Neuronal stem cell (in vitro differentiated cells): ENCODE results near the gene EPHA1.

Source experiments
- DNase-seq: peaks from one replicate; pipeline ENCODE4 v3.0.0-alpha.2; 2013; ENCODE audit warnings: low spot score
- H2AFZ ChIP-seq: one replicate; pipeline ENCODE4 v1.6.1; 2013; ENCODE audit warnings: mild to moderate bottlenecking, low read length, inconsistent platforms
- H2AK5ac ChIP-seq: 2 replicates; pipeline ENCODE4 v1.6.1; 2013; ENCODE audit warnings: low read depth, mild to moderate bottlenecking, inconsistent platforms, low read length, moderate library complexity, mixed read lengths
- H2BK120ac ChIP-seq: 2 replicates; pipeline ENCODE4 v1.6.1; 2013; ENCODE audit warnings: low read depth, mild to moderate bottlenecking, inconsistent platforms, low read length, moderate library complexity, mixed read lengths
- H2BK12ac ChIP-seq: one replicate; pipeline ENCODE4 v1.6.1; 2013; ENCODE audit warnings: low read length, inconsistent platforms
- H2BK15ac ChIP-seq: 2 replicates; pipeline ENCODE4 v1.6.1; 2013; ENCODE audit warnings: mild to moderate bottlenecking, low read length, inconsistent platforms, mixed read lengths
- H2BK5ac ChIP-seq: one replicate; pipeline ENCODE4 v1.6.1; 2013; ENCODE audit warnings: inconsistent platforms, mild to moderate bottlenecking, low read length, moderate library complexity
- H3K14ac ChIP-seq: one replicate; pipeline ENCODE4 v1.6.1; 2013; ENCODE audit warnings: low read length, inconsistent platforms
- H3K18ac ChIP-seq: 2 replicates; pipeline ENCODE4 v1.6.1; 2013; ENCODE audit warnings: low read length, inconsistent platforms
- H3K23ac ChIP-seq: 2 replicates; pipeline ENCODE4 v1.6.1; 2013; ENCODE audit warnings: low read depth, mild to moderate bottlenecking, mixed read lengths, low read length, inconsistent platforms; ENCODE audit not compliant: poor library complexity
- H3K27ac ChIP-seq: replicated peaks from 3 replicates; pipeline ENCODE4 v1.5.1; 2013; ENCODE audit warnings: low read length, inconsistent platforms
- H3K27me3 ChIP-seq, 3 experiments: 2 replicates each; pipeline ENCODE4 v1.6.1; 2013; ENCODE audit warnings: low read length in 3 of 3, mild to moderate bottlenecking in 2 of 3, inconsistent platforms in 1 of 3, low read depth in 1 of 3, mixed read lengths in 1 of 3, moderate library complexity in 1 of 3; ENCODE audit not compliant: control insufficient read depth in 3 of 3, insufficient read depth in 3 of 3
- H3K36me3 ChIP-seq, 2 donors: replicated peaks in 1 of 2; 2 replicates each; pipeline ENCODE4 v1.6.1; 2013; ENCODE audit warnings: low read length in 2 of 2; ENCODE audit not compliant: control insufficient read depth in 2 of 2, insufficient read depth in 2 of 2
- H3K4ac ChIP-seq: 2 replicates; pipeline ENCODE4 v1.6.1; 2013; ENCODE audit warnings: inconsistent platforms, mild to moderate bottlenecking, low read length, moderate library complexity
- H3K4me1 ChIP-seq, 2 donors: 1 replicate in 1 of 2; 2 replicates in 1 of 2; pipeline ENCODE4 v1.6.1; 2013; ENCODE audit warnings: low read length in 2 of 2, low read depth in 1 of 2; ENCODE audit not compliant: control insufficient read depth in 2 of 2, insufficient read depth in 1 of 2
- H3K4me2 ChIP-seq: one replicate; pipeline ENCODE4 v1.6.1; 2013; ENCODE audit warnings: mild to moderate bottlenecking, low read length, inconsistent platforms; ENCODE audit not compliant: insufficient read depth, poor library complexity, severe bottlenecking
- H3K4me3 ChIP-seq, 2 donors: 2 replicates each; pipeline ENCODE4 v1.5.1; 2013; ENCODE audit warnings: low read length in 2 of 2, mild to moderate bottlenecking in 2 of 2, inconsistent platforms in 1 of 2, moderate library complexity in 1 of 2
- H3K79me1 ChIP-seq: one replicate; pipeline ENCODE4 v1.6.1; 2013; ENCODE audit warnings: low read depth, mild to moderate bottlenecking, inconsistent platforms, low read length, moderate library complexity
- H3K9ac ChIP-seq: one replicate; pipeline ENCODE4 v1.6.1; 2013; ENCODE audit warnings: mild to moderate bottlenecking, low read depth, low read length, inconsistent platforms; ENCODE audit not compliant: poor library complexity
- H3K9me3 ChIP-seq, 2 donors: replicated peaks in 1 of 2; 2 replicates each; pipeline versions ENCODE3 to v1.6.1; 2013; ENCODE audit warnings: low read length in 2 of 2, mild to moderate bottlenecking in 2 of 2, inconsistent platforms in 1 of 2, low read depth in 1 of 2, mixed read lengths in 1 of 2, moderate library complexity in 1 of 2; ENCODE audit not compliant: control insufficient read depth in 2 of 2, insufficient read depth in 1 of 2
- H4K8ac ChIP-seq: one replicate; pipeline ENCODE4 v1.6.1; 2013; ENCODE audit warnings: low read depth, mild to moderate bottlenecking, inconsistent platforms, low read length, moderate library complexity
- H4K91ac ChIP-seq: one replicate; pipeline ENCODE4 v1.6.1; 2013; ENCODE audit warnings: low read length, low read depth, mild to moderate bottlenecking, inconsistent platforms; ENCODE audit not compliant: poor library complexity
- WGBS, 2 donors: extraction: QIAGEN DNeasy Blood & Tissue Kit; methylation state at CpG; one replicate each; pipeline ENCODE4 v1.1.7; 2013; ENCODE audit warnings: missing lambda C conversion rate in 2 of 2, mixed read lengths in 1 of 2; ENCODE audit not compliant: insufficient read length in 2 of 2, insufficient replicate concordance in 1 of 2; ENCODE audit errors: extremely low coverage in 2 of 2; 5-methylcytosine and 5-hydroxymethylcytosine counted together

EPHA1 gene

DNA sequence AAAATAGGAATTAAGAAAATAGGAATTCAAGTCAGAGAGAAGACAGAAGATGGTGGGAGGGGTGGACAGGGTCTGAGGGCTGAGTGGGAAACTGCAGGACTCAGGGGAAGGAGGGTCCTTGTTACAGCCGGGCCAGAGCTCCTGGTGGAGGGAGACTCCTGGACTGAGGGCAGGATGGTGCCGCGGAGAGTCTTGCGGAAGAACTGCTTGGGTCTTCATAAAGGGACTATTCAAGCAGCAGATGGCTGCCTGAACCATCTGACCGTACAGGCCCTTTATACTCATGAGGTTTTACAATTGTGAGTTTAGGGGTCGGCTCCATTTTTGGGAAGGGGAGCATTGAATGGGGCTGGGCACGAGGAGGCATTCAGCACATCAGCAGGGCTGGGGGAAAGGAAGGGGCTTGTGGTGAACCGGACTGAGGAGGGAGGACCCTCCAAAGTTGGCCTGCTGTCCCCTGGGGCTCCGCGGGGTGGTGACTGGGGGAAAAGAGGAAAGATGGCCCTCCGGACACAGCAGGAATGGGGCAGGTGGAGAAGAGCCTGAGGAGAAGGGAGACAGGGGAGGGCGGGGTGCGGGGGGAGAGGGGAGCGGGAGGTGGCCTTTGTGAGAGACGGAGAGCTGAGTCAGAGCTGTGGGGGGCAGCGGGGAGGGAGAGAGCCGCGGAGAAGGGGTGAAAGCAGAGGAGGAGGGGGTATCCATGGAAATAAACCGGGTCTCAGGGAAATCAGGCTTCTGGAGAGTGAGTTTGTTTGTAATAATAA lies 47.7 kb downstream of the EPHA1 start:
- Histone ChIP-seq H3K4ac (no peak overlapping the region), H2AK5ac (no peak overlapping the region), H3K18ac (peak overlapping the region; percentile 4), H3K23ac (no peak overlapping the region), H3K27ac (peak overlapping the region; percentile 16), H2BK5ac (no peak overlapping the region), H2BK120ac (peak overlapping the region; percentile 23), H3K9ac (no peak overlapping the region), H3K79me1 (no peaks in the 10 kb centered on the region), H2BK15ac (no peak overlapping the region), H2AFZ (peak overlapping the region; percentile 99), H3K4me2 (peak overlapping the region; percentile 85), H2BK12ac (no peak overlapping the region), H4K91ac (no peak overlapping the region), H3K4me1 (peaks cover 7 to 15% of the 10 kb centered on the region in 2 donors), H3K36me3 (peaks cover 27 to 28% of the 10 kb centered on the region in 2 donors), H3K27me3 (peaks cover 0 to 10% (median 3%) of the 10 kb centered on the region in 3 experiments), H3K4me3 (peak overlapping the region; percentile 92 to 100), H4K8ac (no peak overlapping the region), H3K14ac (no peak overlapping the region), H3K9me3 (no peaks in the 10 kb centered on the region)
- DNase-seq = peak; percentile 39
- no CpG with 5 or more reads among the region's 19 CpGs for WGBS, 2 donors

DNA sequence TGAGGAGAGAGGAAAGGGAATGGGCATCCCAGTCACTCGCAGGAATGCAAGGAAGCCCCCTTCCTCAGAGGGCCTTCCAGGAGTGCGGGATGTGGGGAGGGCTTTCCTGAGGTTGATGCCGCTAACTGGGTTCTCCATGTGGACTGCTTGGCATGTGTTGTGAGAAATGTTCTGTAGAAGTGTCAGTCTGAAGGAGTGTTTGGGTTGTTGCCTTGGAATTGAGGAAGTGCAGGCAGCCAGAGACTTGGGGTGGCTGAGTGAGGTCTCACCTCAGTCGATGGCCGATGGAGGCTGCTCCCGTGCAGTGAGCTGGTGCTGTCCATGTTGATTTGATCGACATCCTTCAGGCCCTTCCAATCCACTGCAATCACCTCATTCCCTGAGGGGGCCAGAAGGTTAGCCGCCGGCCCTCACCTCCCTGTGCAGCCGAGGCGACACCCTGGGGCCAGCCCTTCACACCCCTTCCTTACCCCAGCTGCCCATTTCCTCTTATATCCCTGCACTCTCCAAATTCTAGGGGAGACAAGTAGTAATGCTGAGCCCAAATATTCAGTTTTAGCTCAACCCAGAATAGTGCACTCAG lies 48.8 kb downstream of the EPHA1 start:
- Histone ChIP-seq H3K27me3 (peaks cover 0 to 10% (median 3%) of the 10 kb centered on the region in 3 experiments), H2AK5ac (no peak overlapping the region), H3K9ac (no peak overlapping the region), H3K4me3 (no peak overlapping the region), H3K4me1 (peaks cover 7 to 15% of the 10 kb centered on the region in 2 donors), H2BK120ac (no peak overlapping the region), H2BK5ac (no peak overlapping the region), H2AFZ (no peak overlapping the region), H3K79me1 (peaks cover 2% of the 10 kb centered on the region), H3K36me3 (peaks cover 36% of the 10 kb centered on the region in 2 donors), H3K27ac (no peak overlapping the region), H2BK15ac (no peak overlapping the region), H3K4ac (no peak overlapping the region), H3K14ac (no peak overlapping the region), H2BK12ac (no peak overlapping the region), H4K8ac (no peak overlapping the region), H3K23ac (no peak overlapping the region), H3K9me3 (no peaks in the 10 kb centered on the region), H3K18ac (no peak overlapping the region), H4K91ac (no peak overlapping the region), H3K4me2 (no peak overlapping the region)
- DNase-seq = no peak
- WGBS, 2 donors = no CpG with 5 or more reads among the region's 11 CpGs

DNA sequence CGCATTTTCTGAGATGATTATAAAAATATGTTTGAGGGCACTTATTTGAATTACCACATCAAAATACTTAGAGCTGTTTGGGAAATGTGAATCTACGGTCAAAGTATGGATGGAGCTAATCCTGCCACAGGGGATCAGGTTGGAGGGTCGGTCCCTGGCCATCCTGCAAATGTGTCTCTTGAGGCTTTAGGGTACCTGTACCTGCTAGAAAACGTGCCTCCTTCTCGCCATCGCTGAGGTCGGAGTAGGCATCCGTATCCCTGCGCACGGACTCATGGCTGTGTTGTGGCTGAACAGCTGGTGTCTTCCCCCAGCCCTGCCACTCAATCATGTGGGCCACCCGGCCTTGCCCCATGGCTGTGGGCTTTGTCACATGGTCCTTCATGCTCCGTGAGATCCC lies 50.0 kb downstream of the EPHA1 start:
- Histone ChIP-seq H3K4me2 (no peak overlapping the region), H3K79me1 (peaks cover 2% of the 10 kb centered on the region), H3K27me3 (peaks cover 0 to 4% (median 3%) of the 10 kb centered on the region in 3 experiments), H2BK12ac (no peak overlapping the region), H2BK15ac (no peak overlapping the region), H3K9me3 (no peaks in the 10 kb centered on the region), H3K9ac (no peak overlapping the region), H3K36me3 (peaks cover 37 to 42% of the 10 kb centered on the region in 2 donors), H2BK120ac (no peak overlapping the region), H3K18ac (no peak overlapping the region), H2AFZ (no peak overlapping the region), H4K8ac (no peak overlapping the region), H3K4ac (no peak overlapping the region), H2AK5ac (no peak overlapping the region), H3K4me1 (peaks cover 7 to 16% of the 10 kb centered on the region in 2 donors), H2BK5ac (no peak overlapping the region), H3K14ac (no peak overlapping the region), H3K23ac (no peak overlapping the region), H3K27ac (no peak overlapping the region), H3K4me3 (no peak overlapping the region), H4K91ac (no peak overlapping the region)
- no peak for DNase-seq
- WGBS, 2 donors = no CpG with 5 or more reads among the region's 12 CpGs

DNA sequence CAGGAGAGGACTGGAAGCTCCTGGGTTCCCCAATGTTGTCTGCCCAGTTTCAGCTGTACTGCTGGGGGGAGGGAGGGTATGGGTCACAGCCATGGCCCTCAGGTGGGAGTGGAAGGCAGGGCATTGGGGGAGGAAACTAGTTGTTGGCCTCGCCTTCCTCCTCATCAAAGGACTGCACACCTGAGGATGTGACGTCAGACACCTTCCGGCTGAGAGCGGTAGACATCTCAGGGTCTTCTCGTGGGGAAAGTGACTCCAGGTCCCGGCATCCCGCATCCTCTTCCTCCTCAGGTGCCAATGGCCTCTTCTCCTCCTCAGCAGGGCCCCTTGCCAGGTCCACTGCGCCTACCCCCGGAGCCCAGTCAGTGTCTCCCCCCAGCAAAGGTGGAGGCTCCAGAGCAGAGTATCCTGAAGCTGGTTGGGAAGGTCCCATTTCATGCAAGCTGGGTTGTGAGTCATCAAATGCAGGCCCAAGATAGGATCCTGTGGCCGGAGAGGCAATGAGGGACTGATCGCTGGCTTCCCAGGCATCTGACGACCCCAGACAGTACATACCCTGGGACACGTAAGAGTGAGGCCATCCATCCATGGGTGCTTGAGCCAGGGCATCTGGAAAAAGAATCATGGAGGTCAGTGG lies 52.1 kb downstream of the EPHA1 start:
- Histone ChIP-seq H3K79me1 (peaks cover 2% of the 10 kb centered on the region), H4K91ac (no peak overlapping the region), H3K27me3 (no peaks in the 10 kb centered on the region), H3K9me3 (no peaks in the 10 kb centered on the region), H3K4me1 (peaks cover 24% of the 10 kb centered on the region in 2 donors), H3K18ac (no peak overlapping the region), H3K23ac (peak overlapping the region; percentile 25), H3K36me3 (peaks cover 37 to 42% of the 10 kb centered on the region in 2 donors), H3K27ac (no peak overlapping the region), H2AFZ (no peak overlapping the region), H2BK120ac (no peak overlapping the region), H2BK15ac (no peak overlapping the region), H3K9ac (no peak overlapping the region), H3K4me2 (no peak overlapping the region), H2BK5ac (no peak overlapping the region), H2BK12ac (no peak overlapping the region), H3K4ac (no peak overlapping the region), H3K14ac (no peak overlapping the region), H4K8ac (no peak overlapping the region), H3K4me3 (no peak overlapping the region), H2AK5ac (no peak overlapping the region)
- no peak for DNase-seq
- WGBS, 2 donors = no CpG with 5 or more reads among the region's 13 CpGs
